GM12874 (cell line): ENCODE measurements around the gene CELSR1.

Experiments
- CTCF ChIP-seq: IDR thresholded peaks from 2 replicates; pipeline ENCODE4 v1.5.1; 2011; ENCODE audit warnings: low read depth, mild to moderate bottlenecking, control low read depth, low read length, moderate library complexity; ENCODE audit not compliant: insufficient read depth

CELSR1 gene

DNA sequence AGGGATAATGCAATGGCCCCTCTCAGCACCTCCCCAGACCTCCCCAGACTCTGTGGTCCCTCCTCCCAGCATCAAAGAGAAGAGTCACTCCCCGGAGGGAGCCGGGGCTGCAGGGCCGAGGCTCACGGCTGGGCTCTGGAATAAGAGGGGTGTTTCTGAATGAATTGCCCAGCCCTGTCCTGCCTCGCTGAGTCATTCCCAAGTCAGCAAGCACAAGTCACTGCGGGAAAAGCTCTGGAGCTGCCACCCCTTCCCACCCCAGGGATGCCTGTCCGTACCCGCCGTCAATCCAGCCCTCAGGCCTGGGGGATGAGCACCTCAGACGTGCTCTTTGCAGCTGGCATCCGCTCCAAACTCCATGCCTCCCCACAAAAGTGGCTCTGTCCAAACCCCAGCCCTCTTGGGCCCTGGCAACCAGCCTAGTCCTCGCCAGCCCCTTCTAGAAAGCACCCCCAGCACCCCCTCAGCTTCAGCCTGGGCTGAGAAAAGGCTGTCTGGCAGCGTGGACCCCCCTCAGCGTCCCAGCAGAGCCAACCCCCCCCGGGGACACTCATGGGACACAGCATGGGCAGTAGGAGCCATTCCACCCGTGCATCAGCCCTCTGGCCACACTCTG, 22.7 kb downstream of the CELSR1 start:
- TF ChIP-seq CTCF: no peak

DNA sequence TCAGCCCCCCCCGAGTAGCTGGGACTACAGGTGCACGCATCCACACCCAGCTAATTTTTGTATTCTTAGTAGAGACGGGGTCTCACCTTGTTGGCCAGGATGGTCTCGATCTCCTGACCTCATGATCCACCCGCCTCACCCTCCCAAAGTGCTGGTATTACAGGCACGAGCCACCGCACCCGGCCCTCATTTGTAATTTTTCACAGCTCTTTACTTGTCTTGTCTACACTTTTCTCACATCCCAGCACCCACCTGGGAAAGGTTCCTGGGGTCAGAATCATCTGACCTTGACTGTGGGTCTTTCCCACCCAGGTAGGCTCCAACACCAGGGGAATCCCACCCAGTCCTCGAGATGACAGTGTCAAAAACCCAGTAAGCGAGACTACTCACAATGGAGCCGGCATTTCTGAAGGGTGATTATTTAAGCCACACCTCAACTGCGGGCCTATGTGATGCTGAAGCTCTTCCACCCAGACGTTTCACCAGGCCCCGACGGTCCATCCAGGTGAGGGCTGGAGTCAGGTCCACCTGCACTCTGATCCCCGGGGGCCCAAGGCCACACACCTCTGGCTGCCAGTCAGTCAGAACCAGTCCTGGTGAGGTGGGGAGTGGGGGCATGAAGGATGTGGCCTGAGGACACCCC, 23.4 kb downstream of the CELSR1 start:
- TF ChIP-seq CTCF: no peak

DNA sequence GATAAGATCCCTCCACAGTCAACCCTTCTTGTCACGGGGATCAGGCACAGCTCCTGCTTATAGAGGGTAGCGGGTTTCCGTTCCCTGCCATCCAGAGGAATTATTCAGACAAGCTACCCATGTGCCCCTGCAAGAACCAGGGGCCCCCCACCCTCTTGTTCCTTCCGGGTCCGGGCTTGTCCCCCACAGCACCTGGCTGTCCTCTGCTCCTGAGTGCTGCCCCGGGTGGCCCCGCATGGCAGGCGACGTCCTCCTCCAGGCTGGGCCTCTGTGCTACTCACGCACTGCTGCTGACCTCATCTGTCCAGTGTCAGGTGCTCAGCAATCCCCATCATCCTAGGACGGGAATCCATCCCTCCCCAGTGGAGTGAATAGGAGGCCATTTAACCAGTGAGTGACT, 24.7 kb downstream of the CELSR1 start:
- TF ChIP-seq CTCF: no peak

GRCh38 chr22:46512039-46512370, 25.4 kb downstream of the CELSR1 start:
- TF ChIP-seq CTCF: no peak

DNA sequence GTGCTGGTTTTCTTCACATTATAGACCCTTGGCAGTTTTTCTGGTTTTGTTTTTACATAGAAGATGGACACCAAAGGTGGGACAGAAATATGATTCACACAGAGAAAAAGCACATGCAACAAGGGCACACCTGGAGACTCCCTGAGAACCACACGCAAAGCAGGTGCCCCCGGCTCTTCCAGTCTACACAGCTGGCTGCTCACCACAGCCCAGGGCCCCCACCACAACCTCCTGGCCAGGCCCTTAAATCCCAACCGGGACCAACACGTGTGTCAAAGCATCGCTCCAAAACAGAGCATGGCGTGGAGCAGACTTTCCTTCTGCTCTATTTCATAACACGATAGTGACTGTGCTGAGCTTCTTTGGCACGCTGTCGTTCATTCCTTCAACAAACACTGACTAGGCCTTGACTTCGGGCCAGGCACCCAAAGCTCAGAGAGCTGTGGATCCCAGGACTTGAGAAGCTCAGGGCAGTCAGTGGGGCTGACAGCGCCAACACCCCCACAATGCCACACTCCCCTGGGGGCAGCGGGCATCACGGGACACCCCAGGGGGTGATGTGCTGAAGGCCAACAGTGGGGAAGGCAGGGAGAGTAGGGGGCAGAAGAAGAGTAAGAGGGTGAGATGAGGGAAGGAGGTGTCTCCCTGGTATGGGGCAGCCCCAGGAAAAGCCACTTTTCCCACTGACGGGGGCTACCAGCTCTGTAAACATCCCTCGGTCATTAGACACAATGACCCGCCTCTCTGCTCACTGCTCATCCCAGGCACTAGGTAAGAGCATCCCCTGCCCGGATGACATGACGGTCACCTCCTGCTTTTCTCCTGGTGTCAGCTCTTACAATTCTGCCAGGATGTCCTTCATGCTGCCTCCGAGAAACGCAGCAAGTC, 26.0 kb downstream of the CELSR1 start:
- no peak for TF ChIP-seq CTCF

DNA sequence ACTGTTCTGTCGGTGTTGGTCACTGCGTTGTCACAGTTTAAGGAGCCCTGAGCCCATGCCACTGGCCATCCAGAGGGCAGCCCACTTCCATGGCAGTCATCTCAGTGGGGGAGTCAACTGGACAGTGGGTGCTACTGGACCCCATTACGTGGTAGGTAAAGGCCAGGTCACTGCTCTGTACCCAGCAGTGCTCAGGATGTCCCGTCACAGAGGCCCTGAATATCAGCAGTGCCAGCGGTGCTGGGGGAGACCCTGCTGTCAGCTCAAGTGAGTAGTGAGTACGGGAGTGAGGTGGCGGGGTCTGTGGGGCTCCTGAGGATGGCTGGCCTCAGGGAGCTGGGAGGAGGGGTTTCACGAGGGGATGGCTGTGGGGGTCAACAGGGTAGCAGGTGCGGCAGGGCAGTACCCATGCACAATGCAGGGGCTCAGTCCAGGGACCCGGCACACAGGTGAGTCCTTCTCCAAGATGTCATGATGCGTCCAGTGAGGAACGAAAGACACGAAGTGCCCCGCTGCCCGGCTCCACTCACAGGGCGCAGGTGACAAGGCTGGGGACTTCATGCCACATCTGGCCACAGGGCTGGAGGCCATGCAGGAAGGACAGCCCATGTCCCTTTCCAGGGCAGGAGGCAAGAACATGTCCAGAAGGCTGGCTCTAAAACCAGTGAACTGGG, 27.9 kb downstream of the CELSR1 start:
- TF ChIP-seq CTCF: no peak

DNA sequence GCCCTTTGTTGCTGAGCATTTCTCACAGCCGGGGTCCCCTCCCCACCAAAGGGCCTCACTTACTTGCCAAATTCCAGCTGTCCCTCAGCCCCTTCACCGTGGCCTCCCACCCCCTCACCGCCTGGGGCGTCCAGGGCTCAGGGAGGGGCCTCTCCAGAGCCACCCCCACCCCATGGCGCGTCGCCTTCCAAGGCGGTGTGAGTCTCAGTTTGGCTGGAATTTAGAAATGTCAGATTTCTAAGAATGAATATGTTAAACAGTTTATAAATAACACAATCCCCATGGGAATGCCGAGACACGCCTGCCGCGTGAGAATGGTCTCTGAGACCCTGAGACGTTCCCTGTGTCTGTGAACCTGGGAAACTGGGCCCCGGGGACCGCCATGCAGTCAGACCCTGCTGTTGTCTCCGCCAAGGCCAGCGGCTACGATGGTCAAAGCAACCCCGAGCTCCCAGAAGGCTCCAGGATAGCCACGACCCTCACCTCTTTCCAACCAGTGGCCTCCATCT, 28.9 kb downstream of the CELSR1 start:
- no peak for TF ChIP-seq CTCF
